HG02973 (cell line): ENCODE results near the gene PREB.

Experiments
- ATAC-seq: cut with Tn5 transposase; IDR thresholded peaks from one replicate; pipeline ENCODE4 v1.9.1; 2021; ENCODE audit warnings: moderate library complexity; ENCODE audit not compliant: unreplicated experiment

The PREB gene

GRCh38 chr2:27083410-27084296 is 50.8 kb downstream of the PREB start:
- ATAC-seq, result no peak

GRCh38 chr2:27082773-27083409 is 51.5 kb downstream of the PREB start:
- no peak for ATAC-seq

DNA sequence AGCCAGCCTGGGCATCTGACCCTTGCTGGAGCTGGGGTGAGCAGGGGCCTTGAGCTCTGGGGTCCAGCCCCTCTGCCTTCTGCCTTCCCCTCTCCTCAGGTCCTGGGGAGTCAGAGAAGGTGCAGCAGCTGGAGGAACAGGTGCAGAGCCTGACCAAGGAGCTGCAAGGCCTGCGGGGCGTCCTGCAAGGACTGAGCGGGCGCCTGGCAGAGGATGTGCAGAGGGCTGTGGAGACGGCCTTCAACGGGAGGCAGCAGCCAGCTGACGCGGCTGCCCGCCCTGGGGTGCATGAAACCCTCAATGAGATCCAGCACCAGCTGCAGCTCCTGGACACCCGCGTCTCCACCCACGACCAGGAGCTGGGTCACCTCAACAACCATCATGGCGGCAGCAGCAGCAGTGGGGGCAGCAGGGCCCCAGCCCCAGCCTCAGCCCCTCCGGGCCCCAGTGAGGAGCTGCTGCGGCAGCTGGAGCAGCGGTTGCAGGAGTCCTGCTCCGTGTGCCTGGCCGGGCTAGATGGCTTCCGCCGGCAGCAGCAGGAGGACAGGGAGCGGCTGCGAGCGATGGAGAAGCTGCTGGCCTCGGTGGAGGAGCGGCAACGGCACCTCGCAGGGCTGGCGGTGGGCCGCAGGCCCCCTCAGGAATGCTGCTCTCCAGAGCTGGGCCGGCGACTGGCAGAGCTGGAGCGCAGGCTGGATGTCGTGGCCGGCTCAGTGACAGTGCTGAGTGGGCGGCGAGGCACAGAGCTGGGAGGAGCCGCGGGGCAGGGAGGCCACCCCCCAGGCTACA is 52.3 kb downstream of the PREB start:
- ATAC-seq, result no peak
